GM12801 (cell line): ENCODE measurements around the gene TCTN2.

Experiments used
- TF ChIP-seq, protein P1 (sequence below): IDR thresholded peaks from one replicate; pipeline ENCODE4 v1.5.1; 2011; ENCODE audit warnings: control low read depth; ENCODE audit not compliant: insufficient read length; ENCODE audit errors: extremely low read depth

Gene TCTN2

DNA sequence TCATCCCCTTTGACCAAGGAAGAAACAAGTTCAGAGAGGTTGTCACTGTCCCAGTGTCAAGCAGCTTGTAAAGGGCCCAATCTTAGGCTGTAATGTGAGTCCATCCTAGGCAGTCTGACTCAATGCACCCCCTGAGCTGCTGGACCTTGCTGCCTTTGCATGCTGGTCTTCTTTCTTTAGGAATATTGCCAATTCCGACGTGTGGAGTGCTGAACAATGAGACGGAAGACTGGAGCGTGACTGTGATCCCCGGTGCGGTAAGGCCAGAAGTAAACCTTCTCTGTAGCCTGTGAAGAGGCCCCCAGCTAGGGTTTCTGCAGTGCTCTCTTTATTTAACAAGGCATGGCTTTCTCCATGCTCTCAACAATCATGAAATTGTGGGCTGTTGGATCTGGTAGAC, 963 bp downstream of the TCTN2 start:
- TF ChIP-seq, protein P1, sequence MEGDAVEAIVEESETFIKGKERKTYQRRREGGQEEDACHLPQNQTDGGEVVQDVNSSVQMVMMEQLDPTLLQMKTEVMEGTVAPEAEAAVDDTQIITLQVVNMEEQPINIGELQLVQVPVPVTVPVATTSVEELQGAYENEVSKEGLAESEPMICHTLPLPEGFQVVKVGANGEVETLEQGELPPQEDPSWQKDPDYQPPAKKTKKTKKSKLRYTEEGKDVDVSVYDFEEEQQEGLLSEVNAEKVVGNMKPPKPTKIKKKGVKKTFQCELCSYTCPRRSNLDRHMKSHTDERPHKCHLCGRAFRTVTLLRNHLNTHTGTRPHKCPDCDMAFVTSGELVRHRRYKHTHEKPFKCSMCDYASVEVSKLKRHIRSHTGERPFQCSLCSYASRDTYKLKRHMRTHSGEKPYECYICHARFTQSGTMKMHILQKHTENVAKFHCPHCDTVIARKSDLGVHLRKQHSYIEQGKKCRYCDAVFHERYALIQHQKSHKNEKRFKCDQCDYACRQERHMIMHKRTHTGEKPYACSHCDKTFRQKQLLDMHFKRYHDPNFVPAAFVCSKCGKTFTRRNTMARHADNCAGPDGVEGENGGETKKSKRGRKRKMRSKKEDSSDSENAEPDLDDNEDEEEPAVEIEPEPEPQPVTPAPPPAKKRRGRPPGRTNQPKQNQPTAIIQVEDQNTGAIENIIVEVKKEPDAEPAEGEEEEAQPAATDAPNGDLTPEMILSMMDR = no peak

DNA sequence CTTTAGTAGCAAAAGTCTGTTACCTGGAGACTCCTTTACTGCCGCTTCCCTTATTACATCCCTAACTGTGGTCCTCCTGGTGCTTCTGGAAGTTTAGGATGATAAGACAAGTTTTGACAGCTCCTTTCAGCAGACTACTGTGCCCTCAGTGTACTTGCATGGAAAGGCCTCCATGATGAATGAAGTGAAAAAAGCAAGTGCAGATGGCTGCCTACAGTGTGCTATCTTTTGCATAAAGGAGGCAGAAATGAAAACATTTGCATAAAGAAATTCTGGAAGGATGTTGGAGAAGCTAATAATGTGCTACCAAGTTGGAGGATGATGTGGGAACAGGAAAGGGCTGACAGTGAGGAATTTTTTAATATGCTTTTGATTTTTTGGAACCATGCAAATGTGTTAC, 4.5 kb downstream of the TCTN2 start:
- TF ChIP-seq, protein P1 = no peak

DNA sequence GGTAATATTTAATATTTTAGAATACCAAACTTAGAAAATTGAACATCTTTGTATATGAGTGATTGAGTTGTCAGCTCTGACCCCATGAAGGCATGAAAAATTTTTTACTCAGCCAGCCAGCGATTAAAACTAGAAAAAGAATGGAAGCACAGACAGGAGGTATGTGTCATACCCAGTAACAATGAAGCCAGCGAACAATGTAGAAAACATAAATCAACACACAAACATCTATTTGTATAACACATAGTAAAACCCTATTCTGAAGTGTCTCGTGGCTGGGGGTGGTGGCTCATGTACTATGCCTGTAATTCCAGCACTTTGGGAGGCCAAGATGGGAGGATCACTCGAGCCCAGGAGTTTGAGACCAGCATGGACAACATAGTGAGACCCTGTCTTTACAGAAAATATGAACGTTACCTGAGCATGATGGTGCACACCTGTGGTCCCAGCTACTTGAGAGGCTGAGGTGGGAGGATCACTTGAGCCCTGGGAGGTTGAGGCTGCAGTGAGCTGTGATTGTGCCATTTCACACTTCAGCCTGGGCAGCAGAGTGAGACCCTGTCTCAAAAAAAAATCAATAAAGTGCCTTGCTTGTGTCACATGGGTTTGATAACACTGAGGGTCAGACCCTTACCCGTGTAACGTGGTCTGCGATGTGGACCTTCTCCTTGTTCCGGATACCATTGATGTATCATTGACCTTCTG, 5.9 kb downstream of the TCTN2 start:
- TF ChIP-seq, protein P1 = no peak

DNA sequence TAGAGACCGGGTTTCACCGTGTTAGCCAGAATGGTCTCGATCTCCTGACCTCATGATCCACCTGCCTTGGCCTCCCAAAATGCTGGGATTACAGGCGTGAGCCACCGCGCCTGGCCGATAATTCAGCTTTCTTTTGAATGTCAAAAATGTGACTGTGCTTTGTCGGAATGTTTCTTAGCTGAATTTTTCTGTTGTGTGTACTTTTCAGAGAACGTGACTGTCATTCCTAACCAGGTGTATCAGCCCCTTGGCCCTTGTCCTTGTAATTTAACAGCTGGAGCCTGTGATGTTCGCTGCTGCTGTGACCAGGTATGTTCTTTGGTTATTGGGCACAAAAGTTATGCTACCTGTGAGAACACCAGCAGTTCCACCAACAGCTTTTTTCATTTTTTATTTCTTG, 8.1 kb downstream of the TCTN2 start:
- TF ChIP-seq, protein P1 = no peak

DNA sequence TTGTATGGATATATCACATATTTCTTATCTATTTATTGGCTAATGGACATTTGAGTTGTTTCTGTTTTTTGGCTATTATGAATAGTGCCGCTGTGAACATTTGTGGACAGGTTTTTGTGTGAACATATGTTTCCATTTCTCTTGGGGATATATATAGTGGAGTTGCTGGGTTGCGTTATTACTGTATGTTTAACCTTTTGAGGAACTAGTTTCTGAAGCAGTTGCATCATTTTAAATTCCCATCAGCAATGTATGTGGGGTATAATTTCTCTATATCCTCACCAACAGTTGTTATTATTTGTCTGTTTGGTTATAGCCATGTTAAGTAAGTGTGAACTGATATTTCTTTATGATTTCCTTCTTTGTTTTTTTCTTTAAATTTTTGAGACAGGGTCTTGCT, 10.7 kb downstream of the TCTN2 start:
- TF ChIP-seq, protein P1 = no peak

DNA sequence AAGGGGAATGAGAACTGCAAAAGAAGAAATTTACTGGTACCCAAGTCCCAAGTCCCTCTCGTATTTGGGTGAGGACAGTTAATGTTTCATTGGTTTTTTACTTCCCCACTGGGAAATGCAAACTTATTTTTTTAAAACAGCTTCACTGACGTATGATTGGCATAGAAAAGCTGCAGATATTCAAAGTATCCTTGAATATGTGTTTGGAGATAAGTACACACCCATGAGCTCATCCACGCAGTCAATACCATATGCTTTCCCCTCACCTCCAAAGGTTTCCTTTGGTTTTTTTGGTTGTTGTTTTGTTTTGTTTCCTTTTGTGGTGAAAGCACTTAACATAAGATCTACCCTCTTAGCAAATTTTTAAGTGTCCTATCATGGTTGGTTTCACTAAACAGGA, 13.1 kb downstream of the TCTN2 start:
- TF ChIP-seq, protein P1 = no peak

DNA sequence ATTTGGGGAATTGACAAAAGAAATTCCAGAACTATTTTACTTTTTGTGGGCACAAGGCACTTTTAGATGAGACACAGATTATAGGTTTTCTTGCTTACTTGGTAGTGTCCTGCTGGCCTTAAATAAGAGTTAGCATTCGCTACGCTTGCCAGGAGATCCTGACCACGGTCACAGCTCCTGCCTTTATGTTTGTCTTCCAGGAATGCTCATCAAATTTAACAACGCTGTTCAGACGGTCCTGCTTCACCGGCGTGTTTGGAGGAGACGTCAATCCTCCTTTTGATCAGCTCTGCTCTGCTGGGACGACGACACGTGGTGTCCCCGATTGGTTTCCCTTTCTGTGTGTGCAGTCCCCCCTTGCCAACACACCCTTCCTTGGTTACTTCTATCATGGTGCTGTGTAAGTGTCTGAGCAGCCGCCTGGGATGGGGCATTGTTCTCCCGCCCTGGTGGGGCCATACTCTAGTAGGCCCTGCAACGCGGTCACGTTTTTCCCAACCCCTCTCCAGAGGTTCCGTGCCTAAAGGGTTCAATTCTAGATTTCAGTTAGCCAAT, 15.8 kb downstream of the TCTN2 start:
- TF ChIP-seq, protein P1 = no peak
